ENCODE results near the gene PEPD. TPM values are rescaled to one million over a fixed set of nuclear protein-coding genes. Genes with fewer than 3 reads are reported as not detected.

Gene PEPD
- total RNA-seq, 1 donor from 2014 or later, result 32.6 TPM

DNA sequence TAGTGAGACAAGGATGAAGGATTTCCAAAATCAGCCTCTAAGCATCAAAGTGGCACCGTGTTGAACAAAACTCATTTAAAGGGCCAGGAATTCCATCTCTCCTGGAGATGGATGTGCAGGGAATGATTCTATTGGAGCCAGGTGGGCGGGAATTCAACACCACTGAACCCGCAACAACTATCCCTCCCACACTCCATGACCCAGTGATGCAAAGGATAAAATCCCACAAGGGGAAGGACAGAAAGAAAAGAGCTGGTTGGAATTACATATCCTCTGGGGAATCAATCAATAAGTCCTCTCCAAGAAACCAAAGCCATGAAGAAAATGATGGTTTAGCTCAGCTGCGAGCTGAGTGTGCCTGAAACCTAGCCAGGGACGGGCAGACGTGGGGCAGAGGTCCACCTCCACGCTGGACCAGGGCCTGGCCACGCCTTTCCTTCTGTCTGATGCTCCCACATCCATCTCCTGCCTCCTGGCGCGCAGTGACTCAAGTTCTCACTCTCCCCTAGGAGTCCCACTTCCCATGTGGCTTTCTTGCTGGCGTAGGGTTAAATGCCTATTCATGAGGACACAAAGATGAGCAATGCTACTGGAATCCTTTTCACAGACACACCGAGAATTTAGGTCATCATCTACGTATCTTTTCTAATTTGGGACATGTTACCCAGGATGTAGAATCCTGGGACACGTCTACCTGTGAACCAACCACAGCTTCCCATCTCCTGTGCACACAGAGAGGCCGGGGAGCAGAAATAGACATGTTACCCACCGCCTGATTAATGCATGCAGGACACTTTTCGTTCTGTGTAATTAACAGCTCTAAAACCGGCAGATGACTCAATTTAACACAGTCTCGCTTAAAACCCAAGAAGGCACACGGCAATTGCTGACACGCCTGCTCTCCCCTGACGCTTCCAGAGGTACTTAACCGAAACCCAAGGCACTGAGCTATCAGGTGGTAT is 48.6 kb downstream of the PEPD start:
- no peak for DNase-seq

DNA sequence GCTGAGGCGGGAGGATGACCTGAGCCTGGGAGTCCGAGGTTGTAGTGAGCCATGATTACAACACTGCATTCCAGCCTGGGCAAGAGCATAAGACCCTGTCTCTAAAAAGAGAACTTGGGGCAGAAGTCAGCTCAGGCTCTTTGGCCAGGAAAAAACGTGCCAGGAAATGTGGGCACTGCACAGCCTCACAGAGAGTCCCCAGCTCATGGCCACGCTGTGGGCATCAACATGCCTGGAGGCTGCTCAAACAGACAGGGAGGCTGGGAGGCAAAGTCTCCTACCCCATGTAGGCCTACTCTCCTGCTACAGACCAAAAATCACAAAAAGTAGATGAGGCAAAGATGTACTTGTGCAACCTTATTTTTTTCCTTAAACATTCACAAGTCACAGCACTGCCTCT is 49.4 kb downstream of the PEPD start:
- no peak for DNase-seq

DNA sequence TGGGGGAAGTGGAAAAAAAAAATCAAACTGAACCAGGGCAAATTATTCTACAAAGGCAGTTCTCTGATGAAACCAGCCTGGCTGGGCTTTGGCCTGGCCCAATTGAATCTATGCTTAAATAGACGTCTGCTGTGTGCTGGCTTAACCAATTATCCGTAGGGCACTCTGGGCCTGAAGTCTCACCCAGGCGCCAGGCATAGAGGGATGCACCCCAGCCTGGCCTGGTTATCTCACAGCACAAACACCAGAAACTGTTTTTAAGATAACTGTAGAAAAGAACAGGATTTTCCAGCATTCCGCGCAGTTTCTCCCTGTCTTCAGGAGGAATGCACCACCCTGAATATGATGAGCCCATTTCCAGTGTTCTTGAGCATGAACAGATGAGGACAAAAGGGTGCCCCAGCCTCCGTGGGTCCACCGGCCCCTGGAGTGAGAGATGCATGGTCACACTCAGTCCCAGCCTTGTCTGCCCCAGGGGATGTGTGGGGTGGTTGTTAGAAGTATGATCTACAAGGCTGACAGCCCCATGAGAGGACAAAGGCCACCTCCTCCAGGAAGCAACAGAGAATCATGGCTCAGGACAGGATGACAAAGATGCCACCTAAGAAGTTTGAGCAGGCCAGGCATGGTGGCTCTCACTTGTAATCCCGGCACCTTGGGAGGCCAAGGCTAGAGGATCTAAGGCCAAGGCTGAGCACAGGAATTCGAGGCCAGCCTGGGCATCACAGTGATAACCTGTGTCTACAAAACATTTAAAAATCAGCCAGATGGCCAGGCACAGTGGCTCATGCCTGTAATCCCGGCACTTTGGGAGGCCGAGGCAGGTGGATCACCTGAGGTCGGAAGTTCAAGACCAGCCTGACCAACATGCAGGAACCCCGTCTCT is 50.2 kb downstream of the PEPD start:
- DNase-seq, result no peak

DNA sequence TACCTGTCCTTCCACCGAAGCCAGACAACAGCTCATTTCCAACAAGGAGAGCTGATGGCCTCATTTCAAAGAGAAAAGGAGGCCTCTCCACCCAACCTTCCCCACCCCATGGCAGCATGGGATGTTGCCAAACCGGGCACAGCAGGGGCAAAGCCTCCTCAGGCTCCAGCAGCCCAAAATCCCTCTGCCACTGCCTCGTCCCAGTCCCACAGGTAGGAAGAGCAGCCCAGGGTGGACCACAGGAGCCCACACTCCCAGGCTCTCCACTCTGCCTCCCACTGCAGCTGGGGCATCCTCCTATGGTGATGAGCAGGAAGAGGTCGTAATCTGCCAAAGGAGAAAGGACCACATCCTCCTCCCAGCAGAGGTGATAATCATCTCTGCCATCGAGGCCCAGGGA is 50.9 kb downstream of the PEPD start:
- DNase-seq, result no peak

DNA sequence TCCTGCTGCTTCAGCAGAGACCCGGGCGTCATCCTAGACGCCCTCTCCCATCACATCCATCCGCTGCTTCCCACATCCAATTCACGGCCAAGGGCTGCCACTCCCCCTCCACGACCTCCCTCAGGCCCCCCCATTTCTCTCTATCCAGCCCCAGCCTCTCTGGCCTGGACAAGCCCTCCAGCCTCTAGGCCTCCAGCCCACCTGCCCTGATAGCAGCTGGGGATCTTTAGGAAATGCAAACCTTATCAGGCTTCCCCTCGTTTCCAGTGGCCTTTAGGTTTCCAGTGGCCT is 51.6 kb downstream of the PEPD start:
- no peak for DNase-seq

DNA sequence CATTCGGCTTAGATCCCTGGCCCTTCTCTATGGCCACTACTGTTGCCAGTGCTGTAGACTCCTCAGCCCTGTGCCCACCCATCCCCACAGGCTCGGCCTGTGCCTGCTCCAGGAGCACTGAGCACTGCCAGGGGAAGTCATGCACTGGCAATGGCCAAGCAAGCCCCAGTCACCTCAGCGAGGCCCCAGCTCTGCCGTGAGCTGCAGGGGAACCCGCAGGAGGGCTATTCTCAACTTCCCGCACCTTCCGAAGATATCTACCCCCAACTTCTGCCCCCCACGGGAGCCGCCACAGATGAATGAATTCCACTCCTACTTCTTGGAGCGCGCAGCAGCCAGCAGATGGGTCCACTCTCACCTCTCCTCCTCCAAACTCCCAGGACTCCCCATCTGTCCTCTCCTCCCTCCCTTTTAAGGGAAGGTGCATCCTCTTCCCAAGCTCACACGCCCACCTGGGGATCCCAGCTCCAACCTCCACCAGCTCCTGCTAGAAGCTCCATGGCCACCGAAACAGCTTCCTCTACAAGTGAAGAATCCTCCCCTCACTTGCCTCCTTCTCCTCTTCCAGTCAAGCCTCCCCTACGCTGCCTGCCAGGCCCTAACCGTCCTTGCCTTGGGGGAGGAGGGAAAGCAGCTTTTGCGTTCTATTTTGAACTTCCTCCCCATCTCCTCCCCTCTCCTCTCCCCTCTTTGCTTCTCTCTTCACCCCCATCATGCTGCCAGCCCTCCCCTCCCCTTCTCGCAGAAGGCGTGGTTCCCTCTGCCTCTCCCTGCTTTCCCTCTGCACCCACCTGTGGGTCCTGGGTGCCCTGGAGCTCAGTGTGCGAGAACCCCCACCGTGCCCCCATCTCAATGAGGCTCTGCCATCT is 52.2 kb downstream of the PEPD start:
- DNase-seq, result no peak

DNA sequence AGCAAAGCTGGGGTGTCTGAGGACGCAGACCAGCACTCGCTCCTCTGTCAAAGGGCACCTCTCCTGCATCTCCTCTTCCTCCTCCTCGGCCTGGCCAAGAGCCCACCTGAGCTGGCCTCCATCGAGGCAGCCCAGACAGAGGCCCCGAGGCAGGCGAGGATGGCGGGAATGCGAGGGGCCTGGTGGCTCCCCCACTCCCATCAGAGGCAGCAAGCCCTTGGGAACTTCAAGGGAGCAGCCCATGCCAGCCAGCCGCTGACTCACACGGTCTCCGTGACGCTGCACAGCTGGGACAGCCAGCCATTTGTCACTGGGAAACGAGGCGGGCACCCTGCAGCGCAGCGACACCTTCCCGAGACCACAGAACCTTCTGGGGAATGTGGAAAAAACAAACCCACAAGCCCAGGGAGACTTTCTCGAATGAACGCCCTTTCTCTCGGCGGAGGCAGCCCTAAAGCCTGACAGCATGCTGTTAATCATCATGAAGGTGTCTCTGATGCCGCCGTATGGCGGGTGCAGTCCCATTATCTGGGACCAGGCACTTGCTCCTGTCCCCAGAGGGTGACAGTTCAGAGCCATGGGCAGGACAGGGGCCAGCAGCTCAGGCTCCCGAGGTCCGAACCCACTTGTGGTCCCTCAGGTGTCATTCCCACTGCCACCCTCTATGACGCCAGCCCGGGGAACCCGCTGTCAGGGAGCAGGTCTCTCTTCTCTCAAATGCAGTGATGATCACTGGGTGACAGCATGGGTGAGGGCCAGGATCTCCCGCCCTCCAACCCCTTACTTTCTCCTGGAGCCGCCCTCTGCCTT is 53.0 kb downstream of the PEPD start:
- DNase-seq, result no peak

DNA sequence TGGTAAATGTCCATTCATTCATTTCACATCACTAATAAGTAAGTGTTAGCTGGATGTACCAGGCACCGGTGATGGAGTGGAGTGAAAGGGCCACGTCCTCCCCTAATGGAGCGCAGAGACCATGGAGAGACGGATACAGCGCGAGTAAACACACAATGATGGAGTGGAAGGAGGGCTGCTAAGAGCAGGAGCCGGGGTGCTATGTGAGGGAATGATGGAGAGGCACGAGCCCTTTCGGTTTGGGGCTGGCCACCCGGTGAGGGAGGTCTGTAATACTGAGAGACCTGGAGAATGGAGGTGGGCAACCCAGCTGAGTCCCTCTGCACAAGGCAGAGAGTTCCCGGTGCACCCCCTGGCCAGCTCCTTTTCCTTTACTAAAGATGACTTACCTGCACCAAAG is 53.7 kb downstream of the PEPD start:
- DNase-seq, result no peak

DNA sequence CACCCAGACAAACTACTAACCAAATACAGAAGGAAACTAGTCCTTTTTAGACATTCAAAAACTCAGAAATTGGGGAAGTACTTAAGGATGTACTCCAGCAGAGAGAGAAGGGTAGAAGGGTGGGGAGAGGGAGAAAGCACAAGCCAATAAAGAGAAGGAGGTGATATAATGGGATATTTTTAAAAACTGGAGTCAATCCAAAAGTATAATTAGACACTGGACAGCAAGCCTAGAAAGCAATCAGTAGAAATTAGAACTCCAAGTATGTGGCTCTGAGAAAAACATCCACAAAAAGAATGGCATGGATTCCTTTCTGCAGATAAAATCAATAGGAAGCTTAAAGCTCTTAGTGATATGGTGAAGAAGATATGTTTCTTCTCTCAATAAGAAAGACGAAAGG is 55.8 kb downstream of the PEPD start:
- DNase-seq, result peak; percentile 68

DNA sequence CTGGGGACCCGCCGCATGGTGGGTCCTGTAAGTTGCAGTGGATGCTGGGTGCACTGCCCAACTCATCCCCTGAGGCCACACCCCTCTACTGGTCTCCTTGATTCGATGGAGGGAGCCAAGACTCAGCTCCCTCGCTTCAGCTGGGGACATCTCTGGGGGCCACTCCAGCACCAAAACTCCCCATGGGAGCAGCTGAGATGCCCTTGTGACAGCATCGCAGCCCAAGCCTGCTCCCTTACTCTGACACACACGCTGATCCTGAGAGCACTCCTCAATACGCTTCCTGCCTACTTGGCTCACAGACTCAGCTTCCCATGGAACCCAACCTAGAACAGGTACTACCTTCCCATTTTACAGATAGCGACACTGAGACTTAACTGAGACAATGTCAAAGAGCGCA is 56.2 kb downstream of the PEPD start:
- DNase-seq, result no peak

DNA sequence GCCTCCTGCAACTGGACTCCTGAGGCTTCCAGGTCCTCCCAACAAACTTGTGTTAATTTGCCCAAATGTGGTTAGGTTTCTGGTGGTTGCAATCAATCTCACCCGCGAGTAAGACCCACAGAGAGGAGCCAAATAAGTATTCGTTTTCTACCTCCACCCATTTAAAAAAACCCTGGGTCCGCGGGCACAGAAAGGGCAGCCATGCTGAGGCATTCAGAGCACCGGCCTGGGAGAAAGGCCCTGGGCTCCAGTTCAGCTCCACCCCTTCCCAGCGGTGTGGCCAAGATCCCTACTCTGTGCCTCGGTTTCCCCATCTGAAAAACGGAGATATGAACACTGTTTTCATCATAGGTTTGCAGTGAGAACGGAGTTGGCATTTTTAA is 56.9 kb downstream of the PEPD start:
- DNase-seq, result no peak

DNA sequence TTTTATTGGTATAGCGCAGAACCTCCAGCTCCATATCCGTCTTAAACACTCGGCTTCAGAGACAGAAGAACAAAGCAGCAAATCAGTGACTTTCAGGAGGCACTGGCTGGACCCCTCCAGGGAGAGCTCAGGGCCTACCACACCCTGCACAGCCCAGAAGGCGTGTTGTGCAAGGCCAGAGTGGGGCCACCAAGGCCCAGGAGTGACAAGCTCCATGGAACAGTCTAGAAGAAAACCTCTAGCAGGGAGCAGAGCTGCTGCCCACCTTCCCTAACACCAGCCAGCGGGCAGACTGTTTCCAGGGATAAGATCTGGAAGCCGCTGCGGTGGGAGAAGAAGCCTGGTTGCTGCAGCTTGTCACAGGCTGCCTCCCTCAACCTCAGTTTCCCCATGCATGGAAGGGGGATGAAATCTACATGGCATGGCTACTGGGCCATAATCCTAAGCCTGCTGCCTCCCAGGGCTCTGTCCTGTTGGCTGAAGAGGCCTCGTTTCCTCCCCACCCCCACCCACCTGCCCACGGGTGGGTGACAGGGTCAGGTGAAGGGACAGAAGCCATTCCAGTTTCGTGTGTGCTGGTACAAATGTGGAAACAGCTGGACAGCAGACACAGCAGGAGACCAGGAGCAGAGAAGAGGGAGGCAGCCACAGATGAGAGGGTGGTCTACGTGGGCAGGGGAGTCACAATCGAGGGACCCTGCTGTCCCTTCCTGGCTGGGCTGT is 57.4 kb downstream of the PEPD start:
- no peak for DNase-seq

DNA sequence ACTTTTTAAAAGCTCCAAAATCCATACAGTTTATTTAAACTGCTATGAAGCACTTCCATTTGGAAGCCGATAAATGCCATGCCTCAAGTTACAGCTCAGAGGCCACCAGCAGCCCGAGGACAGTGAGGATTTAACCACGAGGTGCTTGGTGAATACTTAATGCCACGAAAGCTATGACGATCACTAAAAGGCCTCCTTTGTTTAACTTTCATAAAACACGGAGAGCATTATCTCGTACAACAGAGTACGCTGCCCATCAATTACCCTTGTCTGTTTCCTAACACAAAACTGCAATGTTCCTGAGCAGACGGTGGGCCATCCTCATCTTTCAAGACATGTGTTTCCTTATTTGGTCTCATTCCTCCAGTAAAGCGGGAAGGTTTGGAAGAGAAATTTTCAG is 58.4 kb downstream of the PEPD start:
- DNase-seq, result no peak

DNA sequence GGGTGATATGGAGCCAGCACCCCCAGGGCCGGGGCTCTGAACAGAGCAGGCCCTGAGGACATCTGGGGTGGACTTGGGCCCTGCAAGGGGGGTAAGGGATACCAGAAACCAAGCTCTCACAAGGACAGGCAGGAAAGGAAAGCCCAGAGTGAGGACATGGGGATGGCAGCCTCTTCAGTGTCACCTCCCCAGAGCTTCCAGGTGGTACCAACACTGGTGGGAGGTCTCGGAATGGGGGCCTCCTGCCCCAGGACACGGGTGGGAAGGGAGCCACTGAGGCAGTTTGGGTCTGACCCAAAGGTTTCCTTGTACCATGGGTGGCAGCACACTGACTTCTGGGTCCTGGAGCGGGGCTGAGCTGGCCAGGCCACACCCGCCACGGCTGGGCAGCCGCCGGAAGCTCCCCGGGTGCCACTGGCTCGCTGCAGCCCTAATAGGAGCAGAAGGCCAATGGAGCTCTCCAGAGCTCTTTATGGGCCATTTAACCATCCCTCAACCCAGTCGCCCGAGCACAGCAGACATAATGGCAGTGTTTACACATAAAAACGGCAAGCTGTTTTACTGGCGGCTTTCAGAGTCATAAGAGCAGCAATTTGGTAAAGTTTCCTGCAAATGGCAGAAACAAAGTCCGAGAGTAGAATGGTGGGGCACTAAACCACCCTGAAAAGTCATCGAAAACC is 59.3 kb downstream of the PEPD start:
- DNase-seq, result no peak

DNA sequence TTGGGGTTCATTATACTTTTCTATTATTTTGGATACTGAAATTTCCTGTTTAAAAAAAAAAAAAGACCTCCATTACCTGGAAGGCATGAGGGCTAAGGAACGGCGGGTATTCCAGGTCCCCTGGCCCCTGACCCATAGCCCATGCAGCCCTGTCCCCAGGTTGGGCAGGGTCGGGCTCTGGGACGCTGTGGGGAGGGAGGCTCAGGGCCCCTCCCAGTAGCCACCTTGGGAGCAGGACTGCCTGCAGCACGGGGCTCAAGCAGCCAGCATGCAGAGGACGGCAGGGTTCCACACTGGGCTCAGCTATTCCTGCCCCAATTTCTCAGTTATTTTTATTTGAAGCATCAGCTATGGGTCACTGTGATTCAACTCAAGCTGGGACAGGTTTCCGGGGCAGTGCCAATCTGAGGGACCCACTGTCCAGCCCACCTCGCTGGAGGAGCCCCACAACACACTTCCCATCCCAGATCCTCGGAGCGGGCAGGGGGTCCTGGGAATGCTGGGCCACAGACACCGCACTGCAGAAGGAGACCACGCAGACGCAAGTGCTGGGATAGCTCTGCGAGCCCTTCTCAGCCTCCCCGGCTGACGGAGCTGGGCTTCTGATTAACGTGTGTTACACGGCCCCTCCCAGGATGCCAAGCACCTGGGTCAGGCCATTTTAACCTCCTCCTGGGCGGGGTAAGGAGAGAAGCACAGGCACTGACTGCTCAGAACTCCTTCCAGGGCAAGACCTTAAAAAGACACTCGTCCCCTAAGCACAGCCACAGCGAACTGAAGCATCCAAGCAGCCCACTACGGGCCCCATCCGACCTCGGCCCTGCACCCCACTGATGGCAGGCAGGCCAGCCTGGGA is 60.1 kb downstream of the PEPD start:
- DNase-seq, result no peak

DNA sequence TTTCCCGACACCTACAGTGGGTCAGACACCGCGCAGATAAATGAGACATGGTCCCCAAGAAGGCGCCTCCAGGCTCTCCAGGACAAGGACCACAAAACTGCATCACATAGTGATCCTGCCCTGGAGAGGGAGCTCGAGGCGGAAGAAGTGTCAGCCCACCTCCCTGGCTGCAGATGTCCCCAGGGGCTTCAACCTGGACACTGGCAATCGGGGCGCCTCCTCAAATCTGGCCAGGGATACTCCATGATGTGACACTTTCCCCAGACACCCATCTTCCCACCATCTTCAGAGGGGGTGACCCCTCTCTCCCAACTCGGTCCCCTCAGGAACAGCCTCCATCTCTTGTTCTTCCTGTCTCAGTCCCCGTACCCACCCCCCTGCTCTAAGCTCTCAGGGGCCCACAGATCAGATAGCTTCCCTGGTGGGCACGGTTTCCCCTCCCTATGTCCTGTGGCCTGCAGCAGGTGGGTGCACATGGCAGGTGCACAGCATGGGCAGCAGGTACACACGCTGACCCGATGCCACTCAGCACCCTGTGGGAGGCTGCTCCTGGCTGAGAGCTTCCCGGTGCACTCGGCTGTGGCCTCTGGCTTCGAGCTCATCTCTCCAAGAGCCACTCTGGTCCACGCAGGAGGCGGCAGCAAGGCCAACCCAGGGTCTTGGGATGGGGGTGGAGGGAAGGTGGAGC is 61.2 kb downstream of the PEPD start:
- DNase-seq, result no peak

DNA sequence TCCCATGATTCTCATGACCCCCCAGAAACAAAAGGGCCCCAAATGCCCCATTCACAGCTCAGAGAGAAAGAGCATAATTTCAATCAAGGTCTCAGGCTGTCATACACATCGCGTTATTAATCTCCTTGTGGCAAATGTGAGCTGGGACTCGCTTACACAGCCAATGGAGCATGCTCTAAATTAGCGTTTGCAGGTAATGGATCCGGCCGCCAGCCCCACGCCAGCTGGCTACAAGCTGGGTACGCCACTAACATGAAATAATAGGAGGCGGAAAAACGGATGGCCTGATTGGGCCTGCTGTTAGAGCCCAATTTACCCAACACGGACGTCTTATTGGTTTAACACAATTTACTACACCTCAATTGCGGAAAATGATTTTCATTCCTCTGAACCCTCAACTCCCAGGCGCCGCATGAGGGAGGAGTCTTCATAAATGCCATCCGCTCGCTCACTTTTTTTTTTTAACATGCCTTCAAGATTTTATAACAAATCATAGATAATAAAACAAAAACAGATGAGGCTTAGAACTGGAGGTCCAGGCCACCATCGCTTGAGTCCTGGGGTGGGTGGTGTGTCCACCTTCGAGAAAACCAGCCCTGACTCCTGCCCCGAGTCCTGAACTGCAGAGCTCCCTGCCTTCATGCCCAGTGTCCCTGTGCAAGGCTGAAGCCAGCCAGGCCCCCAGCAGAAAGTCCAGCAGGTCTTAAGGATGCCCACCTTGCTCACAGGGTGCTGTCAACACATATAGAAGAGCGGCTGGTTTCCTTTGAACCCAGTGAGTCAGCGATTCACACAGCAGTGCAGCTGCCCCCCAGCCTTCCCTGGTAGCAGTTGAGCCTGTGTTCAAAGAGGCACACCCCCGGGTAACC is 62.1 kb downstream of the PEPD start:
- peak; percentile 45 for DNase-seq

DNA sequence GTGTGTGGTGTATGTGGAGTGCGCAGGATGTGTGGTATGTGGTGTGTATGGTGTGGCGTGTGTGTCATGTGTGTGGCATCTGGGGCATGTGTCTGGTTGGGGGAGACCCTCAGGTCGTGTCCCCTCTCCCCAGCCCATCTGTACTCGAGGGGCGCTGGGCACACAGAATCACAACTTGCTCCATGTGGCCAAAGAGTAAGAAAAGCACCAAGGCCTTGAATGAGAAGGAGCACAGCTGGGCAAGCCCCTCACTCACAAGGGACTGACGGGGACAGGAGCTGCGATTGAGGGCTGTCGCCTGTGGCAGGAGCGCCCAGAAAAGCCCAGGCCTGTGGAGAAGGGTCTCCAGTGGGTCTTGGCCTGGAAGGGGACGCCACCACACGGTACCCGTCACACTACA is 62.8 kb downstream of the PEPD start:
- no peak for DNase-seq

Data from tongue (tissue), 2 donors.